GM12891 (cell line): ENCODE results near the gene TMEM145.
A peak's percentile ranks its signal among the peaks of the same experiment; 100 is the strongest.

Experiments
- DNase-seq: peaks from one replicate; pipeline ENCODE4 v3.0.0; 2011; ENCODE audit warnings: low spot score; ENCODE audit not compliant: insufficient read length
- FAIRE-seq: peaks from 2 replicates; lab custom pipeline; 2011; peaks lifted over from hg19 to GRCh38; lab: Jason Lieb, UNC
- PAX5 ChIP-seq: IDR thresholded peaks from 2 replicates; pipeline ENCODE4 v1.6.1; 2011; ENCODE audit warnings: low read length, moderate library complexity, mild to moderate bottlenecking; ENCODE audit not compliant: insufficient read depth, severe bottlenecking
- POLR2A ChIP-seq: IDR thresholded peaks from 2 replicates; pipeline ENCODE4 v1.6.1; 2011; ENCODE audit warnings: low read depth, low read length, control low read depth
- POLR2AphosphoS5 ChIP-seq: IDR thresholded peaks from 2 replicates; pipeline ENCODE4 v1.6.1; 2011; ENCODE audit warnings: low read depth, low read length, control low read depth
- POU2F2 ChIP-seq: IDR thresholded peaks from 2 replicates; pipeline ENCODE4 v1.6.1; 2011; ENCODE audit warnings: low read depth, mild to moderate bottlenecking, control low read depth, low read length, moderate library complexity
- SPI1 ChIP-seq: IDR thresholded peaks from 2 replicates; pipeline ENCODE4 v1.6.1; 2011; ENCODE audit warnings: low read depth, low read length, control low read depth
- TAF1 ChIP-seq: IDR thresholded peaks from 2 replicates; pipeline ENCODE4 v1.6.1; 2011; ENCODE audit warnings: low read depth, low read length, control low read depth

TMEM145 gene

GRCh38 chr19:42271861-42272534 is 41.1 kb upstream of the TMEM145 start:
- TF ChIP-seq POLR2AphosphoS5 (0 out of 2 replicates have a peak, but pooled peaks have one; percentile 28), TAF1 (no peak)
- no peak for DNase-seq
- FAIRE-seq: no peak

GRCh38 chr19:42272535-42272897 is 40.6 kb upstream of the TMEM145 start:
- no peak for TF ChIP-seq POU2F2
- no peak for TF ChIP-seq PAX5
- no peak for TF ChIP-seq SPI1
- no peak for TF ChIP-seq TAF1
- TF ChIP-seq POLR2AphosphoS5: no peak
- TF ChIP-seq POLR2A: no peak
- no peak for DNase-seq
- FAIRE-seq: no peak

GRCh38 chr19:42272989-42273406 is 40.1 kb upstream of the TMEM145 start:
- FAIRE-seq: no peak
- no peak for TF ChIP-seq TAF1
- TF ChIP-seq PAX5: no peak
- TF ChIP-seq SPI1: no peak
- no peak for TF ChIP-seq POLR2A
- no peak for TF ChIP-seq POU2F2

GRCh38 chr19:42273407-42274064 is 39.6 kb upstream of the TMEM145 start:
- FAIRE-seq: no peak
- TF ChIP-seq SPI1 (no peak), POU2F2 (no peak), TAF1 (no peak), POLR2AphosphoS5 (no peak), PAX5 (no peak), POLR2A (no peak)
- no peak for DNase-seq

More at GRCh38 chr19:42272989-42273406, 40.1 kb upstream of the TMEM145 start:
- DNase-seq: no peak

GRCh38 chr19:42274065-42274682 is 38.9 kb upstream of the TMEM145 start:
- FAIRE-seq (no peak), DNase-seq (no peak)
- no peak for TF ChIP-seq SPI1
- TF ChIP-seq PAX5: no peak
- TF ChIP-seq POU2F2: no peak
- no peak for TF ChIP-seq TAF1
- no peak for TF ChIP-seq POLR2AphosphoS5
- TF ChIP-seq POLR2A: no peak

GRCh38 chr19:42275103-42275502 is 38.0 kb upstream of the TMEM145 start:
- DNase-seq: no peak
- no peak for FAIRE-seq
- TF ChIP-seq POLR2A (no peak), SPI1 (no peak), POLR2AphosphoS5 (no peak), POU2F2 (no peak), TAF1 (no peak), PAX5 (no peak)

GRCh38 chr19:42275517-42275916 is 37.6 kb upstream of the TMEM145 start:
- DNase-seq: no peak
- FAIRE-seq: no peak
- TF ChIP-seq POLR2AphosphoS5 (no peak), POLR2A (no peak), PAX5 (no peak), SPI1 (no peak), TAF1 (no peak), POU2F2 (no peak)

GRCh38 chr19:42276284-42276683 is 36.8 kb upstream of the TMEM145 start:
- no peak for FAIRE-seq
- TF ChIP-seq POU2F2 (peak; percentile 12; the same call in 1 of the 2 replicates), POLR2AphosphoS5 (no peak), SPI1 (no peak)
- DNase-seq: no peak

- DNase-seq (no peak), FAIRE-seq (peak; percentile 78)
- TF ChIP-seq TAF1 (no peak), POLR2A (no peak), PAX5 (no peak), POLR2AphosphoS5 (no peak), SPI1 (no peak), POU2F2 (no peak)
These were observed 36.3 kb upstream of the TMEM145 start for GRCh38 chr19:42276821-42277220.
